ENCODE results near the gene CCDC201.
"Not testable (repeated sequence)": the region's sequence is repeated elsewhere in the genome, so short reads cannot be mapped to it uniquely, and the experiment has no call there.

- not testable (repeated sequence) for TF ChIP-seq POLR2A, EP300 (IDR thresholded peaks at IDR 0.05)
These were observed 43.0 kb downstream of the CCDC201 start for GRCh38 chr7:45829846-45830245.

All from tibial nerve (tissue), 3 donors.